Small intestine (tissue), 7 donors: ENCODE data around the gene PPP1CA. TPM values are rescaled to one million over a fixed set of nuclear protein-coding genes. Genes with fewer than 3 reads are reported as not detected.
A peak's percentile ranks its signal among the peaks of the same experiment; 100 is the strongest.

Experiments
- DNase-seq, 2 donors: peaks; one replicate each; pipeline versions ENCODE4 v3.0.0 to v3.0.0-alpha.2; 2013
- FAIRE-seq: peaks from 2 replicates; lab custom pipeline; 2012; peaks lifted over from hg19 to GRCh38; lab: Jason Lieb, UNC
- H3K27ac ChIP-seq, 3 donors: one replicate each; pipeline ENCODE4 v1.5.1; 2013; ENCODE audit warnings: low read length in 2 of 3, mild to moderate bottlenecking in 2 of 3, control low read depth in 1 of 3, inconsistent platforms in 1 of 3, low read depth in 1 of 3, moderate library complexity in 1 of 3
- H3K27me3 ChIP-seq, 3 donors: one replicate each; pipeline ENCODE4 v1.6.1; 2013; ENCODE audit warnings: low read length in 3 of 3, inconsistent platforms in 1 of 3; ENCODE audit not compliant: control insufficient read depth in 3 of 3, insufficient read depth in 3 of 3
- H3K36me3 ChIP-seq, 3 donors: one replicate each; pipeline ENCODE4 v1.6.1; 2013; ENCODE audit warnings: low read length in 3 of 3, inconsistent platforms in 1 of 3, low read depth in 1 of 3, mild to moderate bottlenecking in 1 of 3, moderate library complexity in 1 of 3; ENCODE audit not compliant: control insufficient read depth in 3 of 3, insufficient read depth in 2 of 3
- H3K4me1 ChIP-seq, 3 donors: one replicate each; pipeline ENCODE4 v1.6.1; 2013; ENCODE audit warnings: low read length in 2 of 3, inconsistent platforms in 1 of 3, low read depth in 1 of 3, mild to moderate bottlenecking in 1 of 3, moderate library complexity in 1 of 3; ENCODE audit not compliant: control insufficient read depth in 3 of 3, insufficient read depth in 2 of 3
- H3K4me3 ChIP-seq, 3 donors: one replicate each; pipeline ENCODE4 v1.5.1; 2013; ENCODE audit warnings: low read length in 3 of 3, control low read depth in 1 of 3, inconsistent platforms in 1 of 3, low read depth in 1 of 3, mild to moderate bottlenecking in 1 of 3, moderate library complexity in 1 of 3
- H3K9me3 ChIP-seq, 2 donors: one replicate each; pipeline ENCODE4 v1.6.1; 2013; ENCODE audit warnings: low read depth in 1 of 2, low read length in 1 of 2; ENCODE audit not compliant: control insufficient read depth in 2 of 2, insufficient read depth in 1 of 2
- WGBS, 3 donors: extraction: QIAGEN DNeasy Blood & Tissue Kit; methylation state at CpG; one replicate each; pipeline ENCODE4 v1.1.7; 2013; 5-methylcytosine and 5-hydroxymethylcytosine counted together
- polyA plus RNA-seq, 4 donors: library from polyadenylated mRNA; stranded (reverse) in 3 of 4; unstranded in 1 of 4; fragments of 200-250 nt in 3 of 4; fragments of 120-200 nt in 1 of 4; gene quantifications; one replicate each; pipeline versions ENCODE4 v1.2.1 to v1.2.3, GENCODE V29; 2013
- donor health status: healthy with polysubstance abuse.
- donor health status: control.
- donor health status: control.
- donor health status: Bipolar disorder and iron deficiency.
- donor health status: healthy.

Gene PPP1CA
- polyA plus RNA-seq, 4 donors = 123 to 211 (median 187) TPM

DNA sequence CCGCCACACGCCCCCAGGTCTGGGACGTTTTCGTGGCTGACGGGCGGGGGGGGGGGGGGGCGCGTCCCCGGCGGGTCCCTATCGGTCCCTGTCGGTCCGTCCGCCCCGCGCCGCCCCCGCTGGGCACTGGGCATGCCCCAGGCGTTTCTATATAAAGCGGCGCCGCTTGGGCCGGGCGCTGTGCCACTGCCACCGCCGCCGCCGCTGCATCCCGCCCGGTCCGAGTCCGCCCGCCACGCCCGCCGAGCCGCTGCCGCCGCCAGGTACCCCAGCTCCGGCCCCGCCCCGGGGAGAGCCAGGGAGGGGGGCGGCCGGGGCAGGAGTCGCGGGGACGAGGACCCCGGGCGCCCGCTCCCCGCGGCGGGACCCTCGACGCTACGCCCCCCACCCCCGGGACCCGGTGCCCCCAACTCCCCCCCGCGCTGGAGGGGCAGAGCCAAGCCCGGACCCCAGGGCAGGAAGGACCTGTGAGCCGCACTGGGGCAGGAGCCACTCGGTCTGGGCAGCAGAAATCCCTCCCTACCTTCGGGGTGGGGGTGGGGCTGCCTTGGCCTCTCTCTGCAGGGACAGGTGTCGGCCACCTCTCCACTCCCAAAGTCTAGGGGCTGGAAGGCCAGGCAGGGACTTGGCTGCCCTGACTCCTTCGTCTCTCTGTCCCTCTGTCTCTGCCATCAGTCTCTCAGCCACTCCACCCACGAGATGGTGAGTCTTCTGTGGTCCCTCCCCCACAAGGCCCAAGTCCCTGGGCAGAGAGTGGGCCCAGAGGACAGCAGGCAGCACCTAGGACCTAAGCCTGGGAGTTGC is 14.0 kb upstream of the PPP1CA start, which contains the start of gene CARNS1:
TSS of gene CARNS1 (plus strand) at position 178 of the 804 bp plus-strand sequence. CDS start at position 700, 522 bp downstream.
- Histone ChIP-seq H3K4me3 (peak within 1 kb of the TSS in 1 of 3 donors; percentile 26), H3K9me3 (no peaks in the 10 kb centered on the region), H3K27me3 (peaks cover 0 to 15% (median 2%) of the 10 kb centered on the region in 3 donors), H3K4me1 (peaks cover 0 to 24% (median 2%) of the 10 kb centered on the region in 3 donors), H3K27ac (no peak within 1 kb of the TSS), H3K36me3 (no peaks in the 10 kb centered on the region)
- 3 to 9% (median 6%) methylated on average over 37 to 67 of the region's 67 CpGs for WGBS, 3 donors
- FAIRE-seq = no peak
- no peak for DNase-seq

DNA sequence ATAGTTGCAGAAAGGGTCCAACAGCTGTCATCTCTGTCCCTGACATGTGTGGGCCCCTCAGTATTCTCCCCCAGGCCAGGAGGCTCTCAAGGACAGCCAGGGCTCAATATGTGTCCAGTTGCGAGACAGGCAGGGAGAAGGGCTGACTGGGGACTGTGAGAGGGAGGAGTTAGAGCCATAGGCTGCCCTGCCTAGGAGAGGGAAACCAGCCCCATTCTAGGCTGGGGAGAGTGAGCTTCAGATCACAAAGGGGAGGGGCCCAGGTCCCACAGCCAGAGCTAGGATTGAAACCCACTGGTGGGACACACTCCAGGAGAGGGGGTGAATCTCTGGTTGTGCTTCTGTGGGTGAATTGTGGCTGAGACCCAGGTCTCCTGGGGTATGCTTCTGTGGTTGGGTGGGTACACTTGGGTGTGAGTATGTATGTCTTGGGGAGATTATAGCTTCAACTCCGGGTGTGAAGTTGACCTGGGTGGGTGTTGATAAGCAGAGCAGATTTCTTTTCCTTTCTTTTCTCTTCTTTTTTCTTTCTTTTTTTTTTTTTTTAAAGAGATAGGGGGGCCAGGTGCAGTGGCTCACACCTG is 11.7 kb upstream of the PPP1CA start:
- no peaks in the 10 kb centered on the region for H3K36me3 ChIP-seq
- no peak for DNase-seq
- peaks cover 0 to 21% (median 2%) of the 10 kb centered on the region in 3 donors for H3K4me1 ChIP-seq
- no peaks in the 10 kb centered on the region for H3K9me3 ChIP-seq
- 39 to 66% (median 50%) methylated on average over 2 of the region's 2 CpGs for WGBS, 3 donors
- FAIRE-seq = no peak
- no peak overlapping the region for H3K4me3 ChIP-seq
- H3K27ac ChIP-seq = no peak overlapping the region
- H3K27me3 ChIP-seq = peaks cover 0 to 18% (median 2%) of the 10 kb centered on the region in 3 donors

DNA sequence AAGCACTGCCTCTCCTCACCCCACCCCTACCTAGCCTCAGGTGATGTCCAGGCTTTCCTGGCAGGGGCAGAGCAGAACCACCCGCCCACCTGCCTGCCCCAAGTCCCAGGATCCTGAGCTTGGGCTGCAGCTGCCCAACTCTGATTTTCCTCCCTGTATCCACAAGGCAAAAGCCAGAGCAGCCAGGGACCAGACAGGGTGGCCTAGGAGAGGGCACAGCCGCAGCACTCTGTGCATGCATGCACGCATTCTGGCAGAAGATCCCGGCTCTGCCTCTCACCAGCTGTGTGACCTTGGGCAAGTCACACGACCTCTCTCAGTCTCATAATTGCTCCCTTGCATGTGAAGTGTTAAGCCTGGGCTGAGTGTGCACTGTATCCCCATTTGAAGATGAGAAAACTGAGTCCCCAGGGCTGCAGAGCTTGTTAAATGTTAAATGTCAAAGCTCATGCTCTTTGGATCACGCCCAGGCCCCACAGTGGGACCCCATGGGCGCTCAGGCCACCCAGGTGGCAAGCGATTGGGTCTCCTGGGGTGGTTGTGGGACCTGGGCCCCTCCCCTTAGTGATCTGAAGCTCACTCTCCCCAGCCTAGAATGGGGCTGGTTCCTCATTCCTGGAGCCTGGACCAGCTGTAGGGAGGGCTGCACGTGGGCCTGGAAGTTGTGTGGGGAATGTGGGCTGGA is 11.0 kb upstream of the PPP1CA start:
- Histone ChIP-seq H3K27me3 (peaks cover 0 to 18% (median 2%) of the 10 kb centered on the region in 3 donors), H3K9me3 (no peaks in the 10 kb centered on the region), H3K36me3 (no peaks in the 10 kb centered on the region), H3K4me3 (no peak overlapping the region), H3K27ac (no peak overlapping the region), H3K4me1 (peaks cover 0 to 21% (median 2%) of the 10 kb centered on the region in 3 donors)
- FAIRE-seq (no peak), DNase-seq (no peak)
- WGBS, 3 donors = 54 to 72% (median 55%) methylated on average over 9 of the region's 9 CpGs

DNA sequence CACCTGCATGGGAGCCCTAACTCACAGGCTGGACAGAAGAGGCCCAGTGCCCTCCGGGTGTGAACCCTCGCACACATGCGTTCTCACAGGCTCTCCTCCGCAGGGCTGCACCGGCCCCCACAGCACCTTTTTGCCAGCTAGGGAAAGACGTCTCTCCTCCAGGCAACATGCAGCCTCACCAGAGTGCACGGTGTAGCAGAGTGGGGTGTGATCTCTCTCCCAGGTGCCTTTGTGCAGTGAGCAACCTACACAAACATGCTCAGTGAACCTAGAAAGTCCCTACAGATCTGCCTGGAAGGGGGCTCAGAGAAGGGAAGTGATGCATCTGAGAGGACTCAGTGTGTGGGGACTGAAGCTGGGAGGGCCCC is 10.1 kb upstream of the PPP1CA start:
- Histone ChIP-seq H3K27ac (no peak overlapping the region), H3K27me3 (peaks cover 0 to 18% (median 2%) of the 10 kb centered on the region in 3 donors), H3K36me3 (no peaks in the 10 kb centered on the region), H3K4me1 (peaks cover 0 to 21% (median 2%) of the 10 kb centered on the region in 3 donors), H3K4me3 (no peak overlapping the region), H3K9me3 (no peaks in the 10 kb centered on the region)
- DNase-seq = no peak
- 30 to 60% (median 50%) methylated on average over 7 of the region's 7 CpGs for WGBS, 3 donors
- no peak for FAIRE-seq

DNA sequence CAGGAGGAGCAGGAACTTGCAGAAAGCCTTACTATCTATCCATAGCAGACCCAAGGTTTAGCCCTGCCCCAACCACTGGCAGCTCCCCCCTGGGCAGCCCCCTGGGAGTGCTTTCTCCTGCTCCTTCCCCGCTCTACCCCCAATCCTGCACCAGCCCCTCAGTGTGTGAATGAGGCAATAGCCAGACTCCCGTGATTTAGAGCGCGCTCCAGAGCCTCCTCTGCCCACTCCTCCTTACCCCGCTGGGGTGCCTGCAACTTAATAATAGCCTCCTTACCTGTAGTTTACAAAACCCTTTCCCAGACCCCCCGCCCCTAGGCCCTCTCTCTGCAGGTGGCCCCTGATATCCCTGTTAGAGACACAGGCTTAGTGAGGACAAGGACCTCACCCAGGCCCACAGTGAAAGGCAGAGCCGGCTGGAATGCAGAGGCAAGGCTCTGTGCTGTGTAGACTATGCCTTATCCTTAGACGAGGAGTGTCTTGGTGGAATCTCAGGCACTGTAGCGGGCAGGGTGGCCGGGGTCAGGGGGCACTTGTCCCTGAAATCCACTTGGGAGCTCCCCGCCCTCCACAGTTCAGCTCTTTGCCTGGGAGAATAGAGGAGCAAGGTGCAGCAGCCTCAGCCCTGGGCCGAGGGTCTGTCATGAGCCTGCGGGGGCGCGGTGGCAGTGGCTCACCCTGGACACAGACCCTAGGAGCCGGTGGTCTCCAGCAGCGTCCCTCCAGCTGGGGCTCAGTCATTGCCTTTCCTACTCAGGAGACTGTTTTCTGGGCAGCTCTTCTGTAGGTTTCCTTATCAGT is 9.5 kb upstream of the PPP1CA start:
- no peak overlapping the region for H3K27ac ChIP-seq

DNA sequence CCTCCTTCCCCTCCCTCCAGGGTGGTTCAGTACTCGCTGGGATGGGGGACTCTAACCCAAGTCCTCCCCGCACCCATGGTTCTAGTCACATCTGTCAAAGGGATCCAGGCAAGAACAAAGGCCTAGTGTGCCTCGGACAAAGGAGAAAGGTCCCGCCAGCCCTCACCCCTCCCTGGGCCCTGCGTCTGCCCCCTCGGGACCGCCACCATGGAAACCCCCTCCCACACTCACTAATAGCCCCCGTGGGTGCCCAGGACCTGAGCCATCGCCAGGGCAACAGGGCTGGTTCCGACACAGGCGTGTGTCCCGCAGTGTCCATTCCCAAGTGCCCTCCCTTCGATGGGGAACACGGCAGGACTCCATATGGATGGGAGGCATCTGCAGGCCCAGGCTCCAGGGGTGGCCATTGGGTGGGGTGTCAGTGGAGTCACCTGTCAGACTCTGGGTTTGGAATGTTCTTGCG is 8.7 kb upstream of the PPP1CA start:
- no peak overlapping the region for H3K4me3 ChIP-seq
- no peaks in the 10 kb centered on the region for H3K36me3 ChIP-seq
- DNase-seq = no peak
- no peak overlapping the region for H3K27ac ChIP-seq
- WGBS, 3 donors = 50 to 57% (median 53%) methylated on average over 14 to 15 of the region's 15 CpGs
- H3K9me3 ChIP-seq = no peaks in the 10 kb centered on the region
- no peak for FAIRE-seq
- H3K4me1 ChIP-seq = peaks cover 0 to 24% (median 2%) of the 10 kb centered on the region in 3 donors
- H3K27me3 ChIP-seq = peaks cover 0 to 18% (median 2%) of the 10 kb centered on the region in 3 donors

More for the DNA sequence above, 9.5 kb upstream of the PPP1CA start:
- no peaks in the 10 kb centered on the region for H3K36me3 ChIP-seq
- H3K4me1 ChIP-seq = peaks cover 0 to 21% (median 2%) of the 10 kb centered on the region in 3 donors
- H3K9me3 ChIP-seq = no peaks in the 10 kb centered on the region
- DNase-seq (no peak), FAIRE-seq (no peak)
- no peak overlapping the region for H3K4me3 ChIP-seq
- 68 to 81% (median 76%) methylated on average over 16 to 17 of the region's 17 CpGs for WGBS, 3 donors
- H3K27me3 ChIP-seq = peaks cover 0 to 18% (median 2%) of the 10 kb centered on the region in 3 donors

DNA sequence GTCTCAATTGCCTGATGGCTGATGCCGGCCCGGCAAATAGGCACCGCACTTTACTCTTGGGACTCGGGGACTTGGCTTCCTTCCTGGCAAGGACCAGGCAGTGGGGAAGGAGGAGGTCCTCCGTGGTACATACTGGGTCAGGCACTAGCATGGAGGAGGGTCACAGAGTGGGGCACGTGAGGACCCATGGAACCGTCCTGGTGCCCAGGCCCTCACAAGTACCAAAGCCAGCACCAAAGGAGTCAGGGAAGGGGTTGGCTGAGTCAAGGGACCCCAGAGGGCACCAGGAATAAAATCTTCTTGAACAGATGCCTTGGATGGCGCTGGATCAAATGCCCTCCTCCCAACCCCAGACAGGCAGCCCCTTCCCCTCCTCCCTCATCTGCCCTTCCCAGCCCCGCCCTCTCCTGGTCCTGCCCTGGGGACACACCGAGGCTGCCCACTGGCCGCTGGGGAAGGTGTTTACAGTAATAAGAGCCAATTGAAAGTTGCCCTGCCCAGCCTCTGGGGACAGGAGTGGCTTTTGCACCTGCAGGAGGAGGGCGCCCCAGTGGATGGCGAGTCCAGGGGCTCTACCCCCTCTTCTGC is 8.2 kb upstream of the PPP1CA start:
- DNase-seq (peak; percentile 53 to 63), FAIRE-seq (no peak)
- Histone ChIP-seq H3K9me3 (no peaks in the 10 kb centered on the region), H3K4me1 (peaks cover 0 to 25% (median under 1%) of the 10 kb centered on the region in 3 donors), H3K4me3 (peak overlapping the region in 1 of 3 donors; percentile 38), H3K27ac (peak overlapping the region in 1 of 3 donors; percentile 77), H3K27me3 (peaks cover 0 to 14% (median 2%) of the 10 kb centered on the region in 3 donors), H3K36me3 (no peaks in the 10 kb centered on the region)
- 14 to 21% (median 18%) methylated on average over 11 to 13 of the region's 13 CpGs for WGBS, 3 donors
